Measurements from ENCODE around the gene CD47. TPM values are rescaled to one million over a fixed set of nuclear protein-coding genes. Genes with fewer than 3 reads are reported as not detected.

The CD47 gene
- total RNA-seq, 2 donors from 2014 or later = 6.4 to 12.0 TPM

DNA sequence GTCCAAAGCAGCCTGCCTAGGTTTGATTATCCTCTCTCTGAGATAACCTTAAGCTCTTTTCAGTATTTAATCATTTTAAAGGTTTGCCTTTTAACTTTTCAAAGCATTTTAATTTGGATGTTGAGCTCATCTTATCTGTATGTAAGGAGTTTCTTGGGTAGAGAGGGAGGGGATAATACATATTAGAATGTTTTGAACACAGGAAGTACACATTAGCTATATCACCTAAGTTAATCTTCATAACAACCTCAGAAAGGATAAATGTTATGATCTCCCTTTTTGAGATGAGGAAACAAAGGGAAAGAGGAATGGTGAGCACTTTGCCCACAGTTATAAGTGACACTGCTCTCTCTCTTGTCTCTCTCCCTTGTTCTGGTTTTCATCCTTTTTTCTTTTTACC is 2.2 kb upstream of the CD47 start:
- no peak overlapping the region for H3K4me3 ChIP-seq (ENCODE audit: low read length)
- Mint-ChIP-seq H3K9me3 (no peaks in the 10 kb centered on the region), H3K36me3 (ENCODE audit: low read depth) (no peaks in the 10 kb centered on the region), H3K27ac (no peak overlapping the region), H3K27me3 (ENCODE audit: insufficient read depth) (peaks cover 48% of the 10 kb centered on the region), H3K4me3 (no peak overlapping the region), H3K4me1 (no peaks in the 10 kb centered on the region)
- DNase-seq = no peak
- peaks cover 48% of the 10 kb centered on the region for H3K27me3 ChIP-seq (ENCODE audit: control insufficient read depth, insufficient read depth, low read length, poor library complexity, severe bottlenecking)
- TF ChIP-seq, protein P1, sequence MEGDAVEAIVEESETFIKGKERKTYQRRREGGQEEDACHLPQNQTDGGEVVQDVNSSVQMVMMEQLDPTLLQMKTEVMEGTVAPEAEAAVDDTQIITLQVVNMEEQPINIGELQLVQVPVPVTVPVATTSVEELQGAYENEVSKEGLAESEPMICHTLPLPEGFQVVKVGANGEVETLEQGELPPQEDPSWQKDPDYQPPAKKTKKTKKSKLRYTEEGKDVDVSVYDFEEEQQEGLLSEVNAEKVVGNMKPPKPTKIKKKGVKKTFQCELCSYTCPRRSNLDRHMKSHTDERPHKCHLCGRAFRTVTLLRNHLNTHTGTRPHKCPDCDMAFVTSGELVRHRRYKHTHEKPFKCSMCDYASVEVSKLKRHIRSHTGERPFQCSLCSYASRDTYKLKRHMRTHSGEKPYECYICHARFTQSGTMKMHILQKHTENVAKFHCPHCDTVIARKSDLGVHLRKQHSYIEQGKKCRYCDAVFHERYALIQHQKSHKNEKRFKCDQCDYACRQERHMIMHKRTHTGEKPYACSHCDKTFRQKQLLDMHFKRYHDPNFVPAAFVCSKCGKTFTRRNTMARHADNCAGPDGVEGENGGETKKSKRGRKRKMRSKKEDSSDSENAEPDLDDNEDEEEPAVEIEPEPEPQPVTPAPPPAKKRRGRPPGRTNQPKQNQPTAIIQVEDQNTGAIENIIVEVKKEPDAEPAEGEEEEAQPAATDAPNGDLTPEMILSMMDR (conservative IDR thresholded peaks at IDR 0.05) = no peak
- H3K9me3 ChIP-seq (ENCODE audit: control insufficient read depth, low read length) = no peaks in the 10 kb centered on the region
- no peaks in the 10 kb centered on the region for H3K4me1 ChIP-seq (ENCODE audit: control insufficient read depth, insufficient read depth, low read length)
- H3K9ac ChIP-seq (ENCODE audit: extremely low read depth, low read length, poor library complexity, severe bottlenecking) = no peak overlapping the region
- no peaks in the 10 kb centered on the region for H3K36me3 ChIP-seq (ENCODE audit: control insufficient read depth, insufficient read depth, low read length)
- no peak overlapping the region for H3K27ac ChIP-seq (ENCODE audit: low read depth, low read length)

DNA sequence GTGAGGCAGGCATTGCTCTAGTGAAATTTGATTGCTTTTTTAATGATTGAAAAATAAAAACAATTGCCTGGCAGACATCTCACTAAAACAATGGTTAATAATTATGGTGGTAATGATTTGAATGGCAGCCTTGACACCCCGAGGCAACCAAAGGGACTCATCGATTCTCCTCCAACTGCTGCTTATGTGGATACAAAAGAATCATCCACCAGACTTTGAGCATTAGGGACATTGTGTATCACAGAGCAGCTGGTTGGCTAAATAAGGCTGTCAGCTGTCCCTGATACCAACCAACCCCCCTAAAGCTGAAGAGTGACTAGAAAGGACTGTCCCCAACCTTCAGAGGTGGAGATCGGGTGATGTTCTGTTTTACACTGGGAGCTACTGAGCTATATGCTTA is 1.7 kb upstream of the CD47 start:
- no peaks in the 10 kb centered on the region for H3K36me3 Mint-ChIP-seq (ENCODE audit: low read depth)
- TF ChIP-seq, protein P1 (conservative IDR thresholded peaks at IDR 0.05) = no peak
- no peaks in the 10 kb centered on the region for H3K36me3 ChIP-seq (ENCODE audit: control insufficient read depth, insufficient read depth, low read length)
- no peak overlapping the region for H3K9ac ChIP-seq (ENCODE audit: extremely low read depth, low read length, poor library complexity, severe bottlenecking)
- DNase-seq = no peak
- no peak overlapping the region for H3K4me3 ChIP-seq (ENCODE audit: low read length)
- no peak overlapping the region for H3K4me3 Mint-ChIP-seq
- H3K27me3 Mint-ChIP-seq (ENCODE audit: insufficient read depth) = peaks cover 48% of the 10 kb centered on the region
- no peaks in the 10 kb centered on the region for H3K4me1 Mint-ChIP-seq
- H3K4me1 ChIP-seq (ENCODE audit: control insufficient read depth, insufficient read depth, low read length) = no peaks in the 10 kb centered on the region
- 87 to 93% methylated on average over 2 to 3 of the region's 3 CpGs for WGBS, 2 experiments (ENCODE audit: insufficient coverage in 1 of 2, insufficient read length in 1 of 2)
- peaks cover 50% of the 10 kb centered on the region for H3K27me3 ChIP-seq (ENCODE audit: control insufficient read depth, insufficient read depth, low read length, poor library complexity, severe bottlenecking)
- no peak overlapping the region for H3K27ac Mint-ChIP-seq
- no peak overlapping the region for H3K27ac ChIP-seq (ENCODE audit: low read depth, low read length)
- H3K9me3 Mint-ChIP-seq = no peaks in the 10 kb centered on the region
- no peaks in the 10 kb centered on the region for H3K9me3 ChIP-seq (ENCODE audit: control insufficient read depth, low read length)

DNA sequence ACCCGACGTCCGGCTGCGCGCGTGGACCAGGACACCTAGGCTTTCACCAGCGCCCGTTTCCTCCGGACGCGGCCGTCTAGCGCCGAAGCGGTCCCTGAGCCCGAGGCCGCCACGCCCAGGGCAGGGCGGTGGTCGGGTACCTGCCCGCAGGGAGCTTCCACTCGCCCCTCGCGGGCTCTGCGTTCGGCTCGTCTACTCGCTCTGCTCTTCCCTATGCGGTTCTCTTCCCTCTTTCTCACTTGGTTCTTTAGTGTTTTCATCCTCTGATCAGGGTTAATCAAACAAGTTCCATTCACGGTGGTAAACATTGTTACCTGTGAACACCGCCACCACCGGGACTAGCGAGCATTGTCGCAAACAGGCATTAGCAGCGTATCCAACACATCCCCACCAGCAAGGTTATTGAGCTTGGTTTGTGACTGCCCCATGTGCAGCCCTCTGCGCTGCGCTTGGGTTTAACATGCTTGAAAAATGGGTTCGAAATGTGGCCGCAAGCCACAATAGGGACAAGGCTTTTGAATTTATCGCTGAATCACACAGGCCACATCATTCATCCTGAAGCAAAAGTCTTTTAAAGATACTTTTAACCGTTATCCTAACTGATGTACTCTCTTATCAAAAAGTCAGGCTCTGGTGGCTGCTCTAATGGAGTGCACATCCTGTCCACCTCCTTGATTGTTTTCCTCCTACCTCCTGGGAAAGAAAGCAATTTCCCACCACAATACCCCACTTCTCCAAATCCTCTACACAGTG is 843 bp upstream of the CD47 start:
- Histone ChIP-seq H3K4me1 (ENCODE audit: control insufficient read depth, insufficient read depth, low read length) (no peaks in the 10 kb centered on the region), H3K27ac (ENCODE audit: low read depth, low read length) (no peak overlapping the region), H3K36me3 (ENCODE audit: control insufficient read depth, insufficient read depth, low read length) (no peaks in the 10 kb centered on the region), H3K9ac (ENCODE audit: extremely low read depth, low read length, poor library complexity, severe bottlenecking) (peak overlapping the region; percentile 48), H3K9me3 (ENCODE audit: control insufficient read depth, low read length) (no peaks in the 10 kb centered on the region), H3K27me3 (ENCODE audit: control insufficient read depth, insufficient read depth, low read length, poor library complexity, severe bottlenecking) (peaks cover 59% of the 10 kb centered on the region), H3K4me3 (ENCODE audit: low read length) (peak overlapping the region; percentile 76)
- no peaks in the 10 kb centered on the region for H3K9me3 Mint-ChIP-seq
- TF ChIP-seq, protein P1 (conservative IDR thresholded peaks at IDR 0.05) = peak; percentile 44
- no peaks in the 10 kb centered on the region for H3K4me1 Mint-ChIP-seq
- H3K27me3 Mint-ChIP-seq (ENCODE audit: insufficient read depth) = peaks cover 48% of the 10 kb centered on the region
- DNase-seq = peak; percentile 66
- peak overlapping the region; percentile 79 for H3K4me3 Mint-ChIP-seq
- WGBS, 2 experiments (ENCODE audit: insufficient coverage in 1 of 2, insufficient read length in 1 of 2) = 38 to 69% methylated on average over 22 to 41 of the region's 41 CpGs
- no peak overlapping the region for H3K27ac Mint-ChIP-seq
- no peaks in the 10 kb centered on the region for H3K36me3 Mint-ChIP-seq (ENCODE audit: low read depth)

All from endodermal cell (in vitro differentiated cells).